GM12878 (cell line): Measurements from ENCODE around the gene MED10. TPM values are rescaled to one million over a fixed set of nuclear protein-coding genes. Genes with fewer than 3 reads are reported as not detected.

Experiments used
- ATAC-seq: fragments of 200-7000 bp; cut with Tn5 transposase; 3 replicates; pipeline ENCODE4 v1.9.1; 2020; ENCODE audit warnings: mild to moderate bottlenecking, moderate library complexity
- BruUV-seq: library from RNA; stranded (reverse); fragments of 400-500 nt; replicated peaks from 2 replicates; lab custom pipeline; 2021; lab: Mats Ljungman, UMichigan
- CTCF ChIA-PET: fragments of 300-600 bp; sonication (Branson Sonifier 250); formaldehyde crosslinking; extraction: SDS; loops from one replicate; lab custom pipeline; 2021; ENCODE audit warnings: inconsistent platforms; lab: Yijun Ruan, JAX
- POLR2A ChIA-PET: fragments of 350-600 bp; formaldehyde crosslinking; extraction: SDS; loops from one replicate; lab custom pipeline; 2021; ENCODE audit warnings: inconsistent platforms; lab: Charles Lee
- RAD21 ChIA-PET: fragments of 300-600 bp; sonication (Branson Sonifier 250); formaldehyde crosslinking; loops from one replicate; lab custom pipeline; 2023; ENCODE audit warnings: antibody characterized with exemption; ENCODE audit not compliant: unreplicated experiment; lab: Charles Lee
- SMC1A ChIA-PET: fragments of 300-600 bp; sonication (Branson Sonifier 250); formaldehyde crosslinking; loops from one replicate; lab custom pipeline; 2023; ENCODE audit not compliant: unreplicated experiment, uncharacterized antibody; lab: Charles Lee
- DNase-seq: peaks from one replicate; pipeline ENCODE4 v3.0.0-alpha.2; 2011; ENCODE audit warnings: low read depth, low spot score
- FAIRE-seq: peaks from 3 replicates; lab custom pipeline; 2011; peaks lifted over from hg19 to GRCh38; lab: Jason Lieb, UNC
- H2AFZ ChIP-seq: 2 replicates; pipeline ENCODE4 v1.6.0; 2011; ENCODE audit warnings: low read depth, low read length, control low read depth; ENCODE audit not compliant: control insufficient read depth
- H3K27ac ChIP-seq: 2 replicates; pipeline ENCODE4 v1.5.1; 2011; ENCODE audit warnings: control low read depth; ENCODE audit not compliant: control insufficient read depth, insufficient read depth
- H3K27me3 ChIP-seq, 2 experiments: replicated peaks in 1 of 2; 2 replicates each; pipeline versions ENCODE4 v1.6.0 to v1.6.1; 2011; ENCODE audit warnings: low read length in 1 of 2; ENCODE audit not compliant: control insufficient read depth in 2 of 2, insufficient read depth in 2 of 2
- H3K36me3 ChIP-seq, 2 experiments: 2 replicates each; pipeline ENCODE4 v1.5.1; 2011; ENCODE audit warnings: low read length in 1 of 2; ENCODE audit not compliant: control insufficient read depth in 2 of 2, insufficient read depth in 2 of 2
- H3K4me1 ChIP-seq: 2 replicates; pipeline ENCODE4 v1.6.1; 2011; ENCODE audit warnings: mild to moderate bottlenecking, low read length, moderate library complexity, mixed read lengths; ENCODE audit not compliant: control insufficient read depth, insufficient read depth
- H3K4me2 ChIP-seq: 2 replicates; pipeline ENCODE4 v1.6.0; 2011; ENCODE audit warnings: control low read depth; ENCODE audit not compliant: control insufficient read depth, insufficient read depth
- H3K4me3 ChIP-seq: fragments of 200-600 bp; sonication (generic); 2 replicates; pipeline ENCODE4 v1.5.1; 2016
- H3K79me2 ChIP-seq: 2 replicates; pipeline ENCODE4 v1.6.0; 2011; ENCODE audit warnings: low read length; ENCODE audit not compliant: control insufficient read depth, insufficient read depth
- H3K9ac ChIP-seq: 2 replicates; pipeline ENCODE4 v1.8.0; 2011; ENCODE audit warnings: low read length, control low read depth, mixed read lengths; ENCODE audit not compliant: control insufficient read depth, insufficient read depth
- H3K9me3 ChIP-seq: replicated peaks from 3 replicates; pipeline ENCODE4 v1.5.1; 2011; ENCODE audit warnings: mild to moderate bottlenecking, low read length; ENCODE audit not compliant: control insufficient read depth, insufficient read depth
- H4K20me1 ChIP-seq: 2 replicates; pipeline ENCODE4 v1.6.0; 2011; ENCODE audit not compliant: control insufficient read depth, insufficient read depth
- ATF3 ChIP-seq: IDR thresholded peaks from 2 replicates; pipeline ENCODE4 v1.6.1; 2011; ENCODE audit warnings: low read depth, mild to moderate bottlenecking, low read length, moderate library complexity, borderline replicate concordance; ENCODE audit errors: extremely low read depth
- ETV6 ChIP-seq, 2 experiments: fragments of 450-650 bp in 1 of 2; IDR thresholded peaks in 1 of 2; conservative IDR thresholded peaks in 1 of 2; 2 replicates each; pipeline ENCODE4 v1.6.1; 2014; ENCODE audit warnings: antibody characterized with exemption in 1 of 2, borderline replicate concordance in 1 of 2, low read depth in 1 of 2, mild to moderate bottlenecking in 1 of 2, moderate library complexity in 1 of 2
- IRF4 ChIP-seq: IDR thresholded peaks from 2 replicates; pipeline ENCODE4 v1.6.1; 2011; ENCODE audit warnings: low read depth, low read length
- NBN ChIP-seq: fragments of 450-650 bp; IDR thresholded peaks from 2 replicates; pipeline ENCODE4 v1.6.1; 2016
- NR2F1 ChIP-seq: fragments of 450-650 bp; conservative IDR thresholded peaks from 2 replicates; pipeline ENCODE4 v1.6.1; 2017; ENCODE audit warnings: mild to moderate bottlenecking
- POLR2A ChIP-seq: IDR thresholded peaks from 2 replicates; pipeline ENCODE4 v1.6.1; 2011; ENCODE audit warnings: low read depth, mild to moderate bottlenecking, low read length
- SREBF2 ChIP-seq: IDR thresholded peaks from 2 replicates; pipeline ENCODE4 v1.6.1; 2012; ENCODE audit warnings: mild to moderate bottlenecking, low read length
- USF2 ChIP-seq: IDR thresholded peaks from 2 replicates; pipeline ENCODE4 v1.6.1; 2011; ENCODE audit warnings: low read depth, low read length, improper control_type of control experiment, borderline replicate concordance
- ZNF274 ChIP-seq: IDR thresholded peaks from one replicate; pipeline ENCODE4 v1.8.0; 2011; ENCODE audit not compliant: insufficient read length, insufficient read depth
- WGBS: methylation state at CpG from one replicate; pipeline ENCODE4 v1.1.6; 2016; ENCODE audit warnings: low lambda C conversion rate; ENCODE audit not compliant: insufficient replicate concordance, insufficient coverage; ENCODE audit errors: missing lambda C conversion rate; 5-methylcytosine and 5-hydroxymethylcytosine counted together
- in situ Hi-C: fragments of 300-500 bp; cut with MboI; formaldehyde crosslinking; loops from 9 replicates; pipeline ENCODE4 v1.14.3; 2018; ENCODE audit warnings: mixed read lengths
- intact Hi-C: fragments of 100-400 bp; cut with micrococcal nuclease; formaldehyde crosslinking; loops from one replicate; pipeline ENCODE4 v1.14.2; 2022; ENCODE audit not compliant: unreplicated experiment
- polyA plus RNA-seq, 11 experiments: library from polyadenylated mRNA; depleted of rRNA in 4 of 11; unstranded in 6 of 11; stranded (reverse) in 5 of 11; fragments of >200 nt; fragmentation: Nextera tagmentation in 4 of 11; fragmentation: Illumina TruSeq in 1 of 11; extraction: Ambion mirVana in 4 of 11; extraction: Trizol in 1 of 11; gene quantifications; 1 replicate in 1 of 11; 2 replicates in 10 of 11; pipeline versions ENCODE4 v1.2.1 to v1.2.3, GENCODE V29; 2011 to 2016; ENCODE audit warnings: inconsistent platforms in 2 of 11, missing spikeins in 2 of 11, low read depth in 1 of 11
- total RNA-seq, 4 experiments: library from RNA; depleted of rRNA in 3 of 4; stranded (reverse); fragments of >200 nt in 3 of 4; fragmentation: Illumina TruSeq in 1 of 4; extraction: Trizol in 1 of 4; gene quantifications; 2 replicates each; pipeline versions ENCODE4 v1.2.1 to v1.2.3, GENCODE V29; 2013 to 2021

Gene MED10
- total and polyA plus RNA-seq, 10 of the 15 experiments (the other 5 are each of a cell fraction or from before 2014, with no cell fraction given) = 21.2 to 111 (median 46.6) TPM

GRCh38 chr5:6349387-6349786 lies 29.0 kb downstream of the MED10 start (continued):
- TF ChIP-seq IRF4 = no peak

GRCh38 chr5:6348476-6349000 lies 29.8 kb downstream of the MED10 start:
- WGBS = 84% methylated on average over 15 of the region's 15 CpGs
- in situ Hi-C loops (no loop called here), intact Hi-C loops (no loop called here)
- POLR2A ChIA-PET = no interaction called here
- Histone ChIP-seq H3K4me3 (no peak overlapping the region), H3K79me2 (no peaks in the 10 kb centered on the region), H3K4me2 (no peak overlapping the region), H2AFZ (no peak overlapping the region), H3K9me3 (no peaks in the 10 kb centered on the region), H3K27ac (no peak overlapping the region), H3K9ac (no peak overlapping the region), H4K20me1 (no peaks in the 10 kb centered on the region), H3K4me1 (no peaks in the 10 kb centered on the region), H3K36me3 (no peaks in the 10 kb centered on the region), H3K27me3 (no peaks in the 10 kb centered on the region)
- SMC1A ChIA-PET = no interaction called here
- RAD21 ChIA-PET = no interaction called here
- no peak for FAIRE-seq
- BruUV-seq = no TSS peak
- no peak for ATAC-seq
- no peak for DNase-seq
- CTCF ChIA-PET = no interaction called here
- no peak for TF ChIP-seq POLR2A
- no peak for TF ChIP-seq ZNF274
- TF ChIP-seq ATF3 = no peak
- TF ChIP-seq NR2F1 = no peak
- TF ChIP-seq ETV6 (conservative IDR thresholded peaks at IDR 0.05 in 1 of 2, IDR thresholded peaks at IDR 0.05 in 1 of 2; ENCODE audit: borderline replicate concordance in 1 of 2, low read depth in 1 of 2) = no peak
- TF ChIP-seq USF2 = no peak
- TF ChIP-seq NBN = no peak
- TF ChIP-seq SREBF2 = no peak
